Measurements from ENCODE around the gene SEL1L.
A peak's percentile ranks its signal among the peaks of the same experiment; 100 is the strongest.

SEL1L gene

DNA sequence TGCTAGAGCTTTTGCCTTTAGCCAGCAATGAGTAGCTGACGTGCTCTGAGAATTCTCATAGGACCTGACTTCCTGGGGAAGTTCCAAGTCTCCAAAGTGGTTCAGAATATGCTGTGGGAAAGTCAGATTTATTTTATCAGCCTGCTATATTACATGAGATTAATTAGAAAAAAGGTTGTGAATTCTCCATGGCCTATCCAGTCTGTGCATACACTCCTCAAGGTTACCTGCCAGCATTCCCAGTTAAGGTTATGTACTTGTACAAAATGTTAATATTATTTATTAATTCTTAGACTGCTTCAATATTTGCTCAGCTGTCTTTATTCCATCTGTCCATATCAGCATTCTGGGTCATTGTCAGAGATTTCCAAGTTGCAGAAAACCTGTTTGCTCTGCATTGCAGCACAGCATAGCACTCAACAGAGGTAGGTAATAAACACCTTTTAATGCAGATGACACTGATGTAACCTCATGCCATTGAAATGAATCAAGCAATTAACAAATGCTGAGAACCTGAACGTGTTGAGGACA is 2.7 kb upstream of the SEL1L start:
- Histone ChIP-seq H3K9me3 (ENCODE audit: insufficient read depth, low read length) (no peaks in the 10 kb centered on the region), H3K9ac (ENCODE audit: low read length) (no peak overlapping the region), H3K9me2 (replicated peaks; ENCODE audit: insufficient read depth, low read length) (no peaks in the 10 kb centered on the region), H3K27me3 (ENCODE audit: low read length) (no peaks in the 10 kb centered on the region), H3K4me2 (ENCODE audit: low read depth, low read length, poor library complexity, severe bottlenecking) (no peak overlapping the region), H3K4me3 (ENCODE audit: insufficient read depth, low read length, poor library complexity, severe bottlenecking) (no peak overlapping the region), H3K36me3 (ENCODE audit: low read length) (no peaks in the 10 kb centered on the region), H3K27ac (ENCODE audit: low read depth, low read length) (no peak overlapping the region), H4K20me1 (ENCODE audit: low read depth, low read length) (no peaks in the 10 kb centered on the region), H2AFZ (ENCODE audit: low read depth, low read length, severe bottlenecking) (no peak overlapping the region), H3K79me2 (ENCODE audit: insufficient read depth, low read length) (peaks cover 22% of the 10 kb centered on the region), H3F3A (ENCODE audit: insufficient read depth) (no peaks in the 10 kb centered on the region)
- TF ChIP-seq, protein P1, sequence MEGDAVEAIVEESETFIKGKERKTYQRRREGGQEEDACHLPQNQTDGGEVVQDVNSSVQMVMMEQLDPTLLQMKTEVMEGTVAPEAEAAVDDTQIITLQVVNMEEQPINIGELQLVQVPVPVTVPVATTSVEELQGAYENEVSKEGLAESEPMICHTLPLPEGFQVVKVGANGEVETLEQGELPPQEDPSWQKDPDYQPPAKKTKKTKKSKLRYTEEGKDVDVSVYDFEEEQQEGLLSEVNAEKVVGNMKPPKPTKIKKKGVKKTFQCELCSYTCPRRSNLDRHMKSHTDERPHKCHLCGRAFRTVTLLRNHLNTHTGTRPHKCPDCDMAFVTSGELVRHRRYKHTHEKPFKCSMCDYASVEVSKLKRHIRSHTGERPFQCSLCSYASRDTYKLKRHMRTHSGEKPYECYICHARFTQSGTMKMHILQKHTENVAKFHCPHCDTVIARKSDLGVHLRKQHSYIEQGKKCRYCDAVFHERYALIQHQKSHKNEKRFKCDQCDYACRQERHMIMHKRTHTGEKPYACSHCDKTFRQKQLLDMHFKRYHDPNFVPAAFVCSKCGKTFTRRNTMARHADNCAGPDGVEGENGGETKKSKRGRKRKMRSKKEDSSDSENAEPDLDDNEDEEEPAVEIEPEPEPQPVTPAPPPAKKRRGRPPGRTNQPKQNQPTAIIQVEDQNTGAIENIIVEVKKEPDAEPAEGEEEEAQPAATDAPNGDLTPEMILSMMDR (IDR thresholded peaks at IDR 0.05; ENCODE audit: insufficient read depth, low read length, poor library complexity, severe bottlenecking): no peak
- no peak for TF ChIP-seq EZH2phosphoT487 (conservative IDR thresholded peaks at IDR 0.05; ENCODE audit: low read length)

DNA sequence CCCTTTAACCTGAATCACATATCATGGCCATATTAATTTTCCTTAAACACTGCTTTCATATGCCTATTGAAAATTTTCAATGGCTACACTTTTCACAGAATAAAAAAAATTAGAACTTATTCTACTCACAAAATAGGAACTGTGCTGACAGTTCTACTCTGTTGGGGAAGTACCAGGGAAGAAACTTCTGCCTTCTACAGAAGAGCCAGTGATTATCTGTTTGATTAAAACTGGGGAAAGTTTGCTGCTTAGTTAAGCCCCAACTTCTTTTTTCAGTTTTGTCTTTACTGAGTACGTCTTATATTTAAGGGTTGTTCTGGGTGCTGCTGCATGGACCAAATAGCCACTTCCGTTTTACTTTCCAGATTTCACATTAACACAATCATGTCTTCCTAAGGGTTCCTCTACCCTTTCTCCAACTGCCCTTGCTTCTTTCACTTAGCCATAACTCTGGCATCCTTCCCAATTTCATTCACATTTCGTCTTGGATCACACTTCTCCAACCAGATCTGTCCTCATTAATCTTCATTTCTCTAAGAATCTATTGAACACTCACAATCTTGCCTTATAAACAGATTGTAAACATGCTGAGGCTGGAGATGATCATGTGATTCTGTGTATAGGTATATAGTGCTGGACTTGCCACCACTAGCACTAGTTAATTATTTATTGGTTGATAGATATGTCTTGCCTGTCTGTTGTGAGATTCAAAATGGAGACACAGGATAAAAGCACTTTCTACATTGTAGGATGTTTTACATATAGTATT is 1.9 kb upstream of the SEL1L start:
- peak overlapping the region; percentile 87 for H2AFZ ChIP-seq (ENCODE audit: low read depth, low read length, severe bottlenecking)
- H3K4me2 ChIP-seq (ENCODE audit: low read depth, low read length, poor library complexity, severe bottlenecking): no peak overlapping the region
- H3K79me2 ChIP-seq (ENCODE audit: insufficient read depth, low read length): peaks cover 29% of the 10 kb centered on the region
- H3K9me2 ChIP-seq (replicated peaks; ENCODE audit: insufficient read depth, low read length): no peaks in the 10 kb centered on the region
- no peak overlapping the region for H3K4me3 ChIP-seq (ENCODE audit: insufficient read depth, low read length, poor library complexity, severe bottlenecking)
- H3K27me3 ChIP-seq (ENCODE audit: low read length): no peaks in the 10 kb centered on the region
- no peak overlapping the region for H3K27ac ChIP-seq (ENCODE audit: low read depth, low read length)
- TF ChIP-seq, protein P1 (IDR thresholded peaks at IDR 0.05; ENCODE audit: insufficient read depth, low read length, poor library complexity, severe bottlenecking): no peak
- no peak for TF ChIP-seq EZH2phosphoT487 (conservative IDR thresholded peaks at IDR 0.05; ENCODE audit: low read length)
- no peaks in the 10 kb centered on the region for H4K20me1 ChIP-seq (ENCODE audit: low read depth, low read length)
- H3K9ac ChIP-seq (ENCODE audit: low read length): no peak overlapping the region
- H3F3A ChIP-seq (ENCODE audit: insufficient read depth): no peaks in the 10 kb centered on the region
- no peaks in the 10 kb centered on the region for H3K9me3 ChIP-seq (ENCODE audit: insufficient read depth, low read length)
- H3K36me3 ChIP-seq (ENCODE audit: low read length): no peaks in the 10 kb centered on the region

DNA sequence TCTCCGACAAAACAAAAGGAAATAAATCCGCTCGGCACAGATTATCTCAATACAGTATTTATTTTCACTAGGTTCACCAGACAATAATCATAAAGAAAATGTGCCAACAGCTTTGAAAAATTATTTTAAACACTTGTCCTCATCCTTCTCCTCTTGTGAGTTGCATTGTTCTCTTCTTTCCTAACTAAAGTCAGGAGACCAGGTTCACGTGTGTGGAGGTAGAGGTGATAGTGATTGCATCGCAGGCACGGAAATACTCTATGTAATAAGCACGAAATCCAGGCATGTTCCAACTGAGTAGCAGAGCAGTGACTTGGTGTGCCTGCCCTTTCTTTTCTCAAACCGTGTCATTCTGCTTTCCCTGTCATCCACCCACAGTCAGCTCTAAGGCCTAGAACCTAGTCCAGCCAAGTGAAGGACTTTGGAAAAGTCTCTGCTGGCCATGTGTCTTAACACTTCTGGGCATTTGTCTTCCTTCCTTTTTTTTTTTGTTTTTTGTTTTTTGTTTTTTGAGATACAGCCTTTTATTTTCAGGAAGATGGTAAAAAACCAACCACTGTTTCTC is 939 bp upstream of the SEL1L start:
- Histone ChIP-seq H3K9ac (ENCODE audit: low read length) (peak overlapping the region; percentile 2; the same call in 1 of the 2 replicates), H4K20me1 (ENCODE audit: low read depth, low read length) (no peaks in the 10 kb centered on the region), H3K4me2 (ENCODE audit: low read depth, low read length, poor library complexity, severe bottlenecking) (peak overlapping the region; percentile 71), H3K9me3 (ENCODE audit: insufficient read depth, low read length) (no peaks in the 10 kb centered on the region), H3K36me3 (ENCODE audit: low read length) (no peaks in the 10 kb centered on the region), H2AFZ (ENCODE audit: low read depth, low read length, severe bottlenecking) (peak overlapping the region; percentile 87), H3K27ac (ENCODE audit: low read depth, low read length) (no peak overlapping the region), H3K9me2 (replicated peaks; ENCODE audit: insufficient read depth, low read length) (no peaks in the 10 kb centered on the region), H3K4me3 (ENCODE audit: insufficient read depth, low read length, poor library complexity, severe bottlenecking) (peak overlapping the region; percentile 28), H3K27me3 (ENCODE audit: low read length) (no peaks in the 10 kb centered on the region), H3F3A (ENCODE audit: insufficient read depth) (no peaks in the 10 kb centered on the region), H3K79me2 (ENCODE audit: insufficient read depth, low read length) (peaks cover 39% of the 10 kb centered on the region)
- TF ChIP-seq, protein P1 (IDR thresholded peaks at IDR 0.05; ENCODE audit: insufficient read depth, low read length, poor library complexity, severe bottlenecking): no peak
- no peak for TF ChIP-seq EZH2phosphoT487 (conservative IDR thresholded peaks at IDR 0.05; ENCODE audit: low read length)
